CD4-positive, alpha-beta memory T cell (primary cell): ENCODE data around the gene PRDM8. TPM values are rescaled to one million over a fixed set of nuclear protein-coding genes. Genes with fewer than 3 reads are reported as not detected.
A peak's percentile ranks its signal among the peaks of the same experiment; 100 is the strongest.

Experiments
- CTCF ChIA-PET: fragments of 350-600 bp; sonication (Branson Sonifier 250); formaldehyde crosslinking; loops from one replicate; lab custom pipeline; 2021; ENCODE audit warnings: inconsistent platforms; ENCODE audit not compliant: partially characterized antibody; lab: Charles Lee
- POLR2A ChIA-PET: fragments of 350-600 bp; sonication (Branson Sonifier 250); formaldehyde crosslinking; loops from one replicate; lab custom pipeline; 2021; ENCODE audit not compliant: partially characterized antibody; lab: Charles Lee
- DNase-seq, 5 donors: peaks; one replicate each; pipeline versions ENCODE4 v3.0.0 to v3.0.0-alpha.2; 2020 to 2022; ENCODE audit warnings: mixed read lengths in 1 of 5
- H3K27ac ChIP-seq: one replicate; pipeline ENCODE4 v1.7.0; 2013; ENCODE audit warnings: low read depth, low read length
- H3K27me3 ChIP-seq: 2 replicates; pipeline ENCODE4 v1.7.0; 2013; ENCODE audit warnings: mild to moderate bottlenecking, low read length, moderate library complexity; ENCODE audit not compliant: insufficient read depth
- H3K36me3 ChIP-seq: 2 replicates; pipeline ENCODE4 v1.7.0; 2013; ENCODE audit warnings: mild to moderate bottlenecking, low read length, moderate library complexity; ENCODE audit not compliant: insufficient read depth
- H3K4me1 ChIP-seq: 2 replicates; pipeline ENCODE4 v1.7.0; 2013; ENCODE audit warnings: mild to moderate bottlenecking, low read length, moderate library complexity; ENCODE audit not compliant: insufficient read depth
- H3K4me3 ChIP-seq, 2 donors: one replicate each; pipeline ENCODE4 v1.7.0; 2013; ENCODE audit warnings: low read length in 2 of 2, mild to moderate bottlenecking in 1 of 2
- H3K9me3 ChIP-seq, 2 donors: one replicate each; pipeline ENCODE4 v1.7.0; 2013; ENCODE audit warnings: low read length in 2 of 2, control low read depth in 1 of 2; ENCODE audit not compliant: control insufficient read depth in 1 of 2
- H3K27ac Mint-ChIP-seq, 7 donors: one replicate each; pipeline ENCODE4 v1.8.0; 2020 to 2021; ENCODE audit warnings: mixed read lengths in 7 of 7, mild to moderate bottlenecking in 6 of 7, inconsistent platforms in 3 of 7, moderate library complexity in 3 of 7
- H3K27me3 Mint-ChIP-seq, 2 donors: one replicate each; pipeline ENCODE4 v1.8.0; 2020 to 2021; ENCODE audit warnings: mixed read lengths in 2 of 2
- H3K36me3 Mint-ChIP-seq, 2 donors: one replicate each; pipeline ENCODE4 v1.8.0; 2020 to 2021; ENCODE audit warnings: mixed read lengths in 2 of 2, inconsistent platforms in 1 of 2, mild to moderate bottlenecking in 1 of 2
- H3K4me1 Mint-ChIP-seq, 4 donors: one replicate each; pipeline ENCODE4 v1.8.0; 2020 to 2021; ENCODE audit warnings: mixed read lengths in 4 of 4, mild to moderate bottlenecking in 1 of 4
- H3K4me3 Mint-ChIP-seq, 8 donors: one replicate each; pipeline ENCODE4 v1.8.0; 2020 to 2021; ENCODE audit warnings: mixed read lengths in 8 of 8, mild to moderate bottlenecking in 7 of 8, moderate library complexity in 6 of 8, inconsistent platforms in 3 of 8
- H3K9me3 Mint-ChIP-seq, 8 donors: one replicate each; pipeline ENCODE4 v1.8.0; 2020 to 2021; ENCODE audit warnings: mixed read lengths in 8 of 8, mild to moderate bottlenecking in 5 of 8, inconsistent platforms in 3 of 8, moderate library complexity in 1 of 8
- intact Hi-C: fragments of 100-400 bp; cut with micrococcal nuclease; formaldehyde crosslinking; loops from one replicate; pipeline ENCODE4 v1.15.1; 2023
- polyA plus RNA-seq, 2 donors: library from polyadenylated mRNA; unstranded; fragments of 300-500 nt; fragmentation: Illumina TruSeq; gene quantifications; one replicate each; pipeline ENCODE4 v1.2.3, GENCODE V29; 2021
- total RNA-seq, 2 experiments: library from RNA; stranded (reverse); gene quantifications; one replicate each; pipeline ENCODE4 v1.2.3, GENCODE V29; 2021

Gene PRDM8
- total and polyA plus RNA-seq, 4 experiments from 2014 or later = 2.1 to 23.0 (median 11.6) TPM

- ChIA-PET CTCF (interaction anchor here (3.3 to 11.5 kb wide), 3 partner anchors 13 to 72 kb away, joined by 22 to 221 read pairs (median 27); no protein-coding TSS in a partner anchor), POLR2A (interaction anchor here (2.2 to 11.3 kb wide), 3 partner anchors 14 to 125 kb away, joined by 12 to 185 read pairs (median 12); partner anchors contain the start of gene ANTXR2)
- Mint-ChIP-seq H3K4me3 (peak overlapping the region; percentile 63 to 86 (median 80)), H3K27me3 (no peaks in the 10 kb centered on the region), H3K4me1 (peaks cover 23 to 51% (median 38%) of the 10 kb centered on the region in 4 donors), H3K9me3 (peaks cover 0 to 4% (median 0%) of the 10 kb centered on the region in 8 donors), H3K36me3 (peaks cover 15 to 20% of the 10 kb centered on the region in 2 donors), H3K27ac (peak overlapping the region in 6 of 7 donors; percentile 45 to 88 (median 72))
- H3K27ac ChIP-seq = no peak overlapping the region
- H3K9me3 ChIP-seq = no peaks in the 10 kb centered on the region
- intact Hi-C loops = no loop called here
- no peaks in the 10 kb centered on the region for H3K27me3 ChIP-seq
- H3K4me3 ChIP-seq = peak overlapping the region; percentile 7 to 23
- H3K4me1 ChIP-seq = peaks cover 28% of the 10 kb centered on the region
- H3K36me3 ChIP-seq = no peaks in the 10 kb centered on the region
- no peak for DNase-seq
These were observed 518 bp downstream of the PRDM8 start for GRCh38 chr4:80197601-80198440.

- Histone ChIP-seq H3K4me3 (no peak overlapping the region), H3K36me3 (no peaks in the 10 kb centered on the region), H3K27ac (no peak overlapping the region), H3K27me3 (no peaks in the 10 kb centered on the region), H3K9me3 (no peaks in the 10 kb centered on the region), H3K4me1 (peaks cover 28% of the 10 kb centered on the region)
- ChIA-PET POLR2A (interaction anchor here (1.0 to 11.3 kb wide), 3 partner anchors 14 to 126 kb away, joined by 6 to 185 read pairs (median 12); partner anchors contain the start of gene ANTXR2), CTCF (interaction anchor here (0.9 to 11.5 kb wide), 3 partner anchors 14 to 72 kb away, joined by 3 to 221 read pairs (median 27); no protein-coding TSS in a partner anchor)
- peak overlapping the region; percentile 63 to 86 (median 80) for H3K4me3 Mint-ChIP-seq
- no peak for DNase-seq
- H3K27ac Mint-ChIP-seq = peak overlapping the region in 5 of 7 donors; percentile 28 to 82 (median 65)
- no peaks in the 10 kb centered on the region for H3K27me3 Mint-ChIP-seq
- peaks cover 0 to 4% (median 0%) of the 10 kb centered on the region in 8 donors for H3K9me3 Mint-ChIP-seq
- intact Hi-C loops = no loop called here
- peaks cover 26 to 52% (median 41%) of the 10 kb centered on the region in 4 donors for H3K4me1 Mint-ChIP-seq
- peaks cover 12 to 22% of the 10 kb centered on the region in 2 donors for H3K36me3 Mint-ChIP-seq
These were observed 1.1 kb downstream of the PRDM8 start for GRCh38 chr4:80198441-80198837.

GRCh38 chr4:80199004-80199560, 1.8 kb downstream of the PRDM8 start:
- Histone ChIP-seq H3K9me3 (no peaks in the 10 kb centered on the region), H3K4me3 (no peak overlapping the region), H3K4me1 (peaks cover 28% of the 10 kb centered on the region), H3K27ac (no peak overlapping the region), H3K27me3 (no peaks in the 10 kb centered on the region), H3K36me3 (no peaks in the 10 kb centered on the region)
- ChIA-PET POLR2A (interaction anchor here (0.7 to 11.3 kb wide), 6 partner anchors 15 to 201 kb away, joined by 3 to 185 read pairs (median 4); partner anchors contain the start of gene ANTXR2), CTCF (interaction anchor here (0.9 to 11.5 kb wide), 3 partner anchors 15 to 73 kb away, joined by 3 to 221 read pairs (median 27); no protein-coding TSS in a partner anchor)
- no peak for DNase-seq
- H3K27me3 Mint-ChIP-seq = no peaks in the 10 kb centered on the region
- peaks cover 9 to 22% of the 10 kb centered on the region in 2 donors for H3K36me3 Mint-ChIP-seq
- intact Hi-C loops = no loop called here
- peak overlapping the region in 1 of 8 donors; percentile 39 for H3K4me3 Mint-ChIP-seq
- H3K27ac Mint-ChIP-seq = peak overlapping the region in 2 of 7 donors; percentile 87 to 93
- peaks cover 0 to 4% (median 0%) of the 10 kb centered on the region in 8 donors for H3K9me3 Mint-ChIP-seq
- H3K4me1 Mint-ChIP-seq = peaks cover 27 to 56% (median 43%) of the 10 kb centered on the region in 4 donors

GRCh38 chr4:80199947-80200346, 2.6 kb downstream of the PRDM8 start:
- Mint-ChIP-seq H3K27ac (peak overlapping the region in 1 of 7 donors; percentile 93), H3K27me3 (no peaks in the 10 kb centered on the region), H3K4me1 (peaks cover 27 to 56% (median 43%) of the 10 kb centered on the region in 4 donors), H3K9me3 (peaks cover 0 to 4% (median 0%) of the 10 kb centered on the region in 8 donors), H3K36me3 (peaks cover 9 to 22% of the 10 kb centered on the region in 2 donors), H3K4me3 (peak overlapping the region in 3 of 8 donors; percentile 31 to 40 (median 34))
- Histone ChIP-seq H3K4me3 (no peak overlapping the region), H3K27me3 (no peaks in the 10 kb centered on the region), H3K4me1 (peaks cover 28% of the 10 kb centered on the region), H3K36me3 (no peaks in the 10 kb centered on the region), H3K9me3 (no peaks in the 10 kb centered on the region), H3K27ac (no peak overlapping the region)
- no peak for DNase-seq
- POLR2A ChIA-PET = interaction anchor here (0.9 to 11.3 kb wide), 3 partner anchors 16 to 123 kb away, joined by 3 to 185 read pairs (median 3); no protein-coding TSS in a partner anchor
- intact Hi-C loops = loop anchor here (5.0 to 10.0 kb wide), 2 partner anchors 1263 to 1425 kb away; partner anchors contain the start of genes BMP2K and PAQR3
- CTCF ChIA-PET = interaction anchor here (3.4 to 11.5 kb wide), 2 partner anchors 15 to 73 kb away, joined by 27 to 221 read pairs; no protein-coding TSS in a partner anchor

GRCh38 chr4:80201252-80202151, 4.2 kb downstream of the PRDM8 start:
- Mint-ChIP-seq H3K27ac (peak overlapping the region; percentile 89 to 96 (median 92)), H3K4me1 (peaks cover 24 to 42% (median 32%) of the 10 kb centered on the region in 4 donors), H3K4me3 (peak overlapping the region; percentile 82 to 94 (median 88)), H3K36me3 (peaks cover 4 to 16% of the 10 kb centered on the region in 2 donors), H3K9me3 (peaks cover 0 to 2% (median 0%) of the 10 kb centered on the region in 8 donors), H3K27me3 (no peaks in the 10 kb centered on the region)
- peak; percentile 57 to 87 (median 65) for DNase-seq
- Histone ChIP-seq H3K36me3 (no peaks in the 10 kb centered on the region), H3K27ac (peak overlapping the region; percentile 82), H3K9me3 (no peaks in the 10 kb centered on the region), H3K4me3 (peak overlapping the region in 1 of 2 donors; percentile 77), H3K27me3 (no peaks in the 10 kb centered on the region), H3K4me1 (peaks cover 24% of the 10 kb centered on the region)
- ChIA-PET POLR2A (interaction anchor here (0.8 to 11.3 kb wide), 14 partner anchors 10 to 184 kb away, joined by 3 to 185 read pairs (median 7); partner anchors contain the start of gene ANTXR2), CTCF (interaction anchor here (0.6 to 11.5 kb wide), 36 partner anchors 7 to 294 kb away, joined by 3 to 221 read pairs (median 4); partner anchors contain the start of gene ANTXR2)
- intact Hi-C loops = loop anchor here (5.0 to 10.0 kb wide), 2 partner anchors 1264 to 1427 kb away; partner anchors contain the start of genes BMP2K and PAQR3
